Measurements from ENCODE around the gene MREG.

GRCh38 chr2:215942194-215942593, 71.2 kb downstream of the MREG start:
- TF ChIP-seq LARP7 (IDR thresholded peaks at IDR 0.05), result no peak
- TF ChIP-seq FOS (IDR thresholded peaks at IDR 0.05; ENCODE audit: borderline replicate concordance, extremely low read depth, insufficient read length), result no peak
- TF ChIP-seq PRDM15 (CRISPR knock-in tag; IDR thresholded peaks at IDR 0.05), result no peak
- no peak for TF ChIP-seq CTCF (IDR thresholded peaks at IDR 0.05 in 2 of 3, conservative IDR thresholded peaks at IDR 0.05 in 1 of 3; ENCODE audit: control insufficient read depth in 2 of 3, extremely low read depth in 1 of 3, insufficient read depth in 1 of 3, low read depth in 3 of 3, low read length in 3 of 3)
- TF ChIP-seq GABPA (IDR thresholded peaks at IDR 0.05; ENCODE audit: low read depth), result no peak
- no peak for TF ChIP-seq NFYA (IDR thresholded peaks at IDR 0.05; ENCODE audit: borderline replicate concordance, low read depth, low read length)
- no peak for TF ChIP-seq YY1 (IDR thresholded peaks at IDR 0.05; ENCODE audit: low read depth, low read length)
